Central memory CD8-positive, alpha-beta T cell (primary cell): ENCODE results near the gene ZNF853.
"Not testable (repeated sequence)": the region's sequence is repeated elsewhere in the genome, so short reads cannot be mapped to it uniquely, and the experiment has no call there.

Source experiments
- ATAC-seq: fragments of 150-1000 bp; cut with Tn5 transposase; replicated peaks from 2 replicates; pipeline ENCODE4 v1.10.0; 2022; ENCODE audit warnings: mild to moderate bottlenecking, moderate FRiP score, moderate number of reproducible peaks; ENCODE audit not compliant: poor library complexity, severe bottlenecking; ENCODE audit errors: extremely low read depth
- DNase-seq, 2 donors: peaks; one replicate each; pipeline ENCODE4 v3.0.0; 2021; ENCODE audit warnings: low spot score in 2 of 2
- H3K27ac Mint-ChIP-seq: one replicate; pipeline ENCODE4 v1.8.0; 2022; ENCODE audit warnings: low read depth, mild to moderate bottlenecking, moderate library complexity, mixed read lengths
- H3K27me3 Mint-ChIP-seq: one replicate; pipeline ENCODE4 v1.8.0; 2022; ENCODE audit warnings: mixed read lengths
- H3K36me3 Mint-ChIP-seq: one replicate; pipeline ENCODE4 v1.8.0; 2022; ENCODE audit warnings: mild to moderate bottlenecking, moderate library complexity, mixed read lengths; ENCODE audit not compliant: insufficient read depth
- H3K4me1 Mint-ChIP-seq: one replicate; pipeline ENCODE4 v1.8.0; 2022; ENCODE audit warnings: mixed read lengths
- H3K4me3 Mint-ChIP-seq: one replicate; pipeline ENCODE4 v1.8.0; 2022; ENCODE audit warnings: mild to moderate bottlenecking, moderate library complexity, mixed read lengths
- H3K9me3 Mint-ChIP-seq: one replicate; pipeline ENCODE4 v1.8.0; 2022; ENCODE audit warnings: mixed read lengths

Gene ZNF853

GRCh38 chr7:6585746-6586432, 29.5 kb upstream of the ZNF853 start:
- not testable (repeated sequence) for H3K9me3 Mint-ChIP-seq, H3K27me3 Mint-ChIP-seq, DNase-seq, ATAC-seq, H3K4me3 Mint-ChIP-seq, H3K4me1 Mint-ChIP-seq, H3K27ac Mint-ChIP-seq
- H3K36me3 Mint-ChIP-seq: peaks cover 49% of the 10 kb centered on the region

GRCh38 chr7:6588566-6588965, 26.8 kb upstream of the ZNF853 start:
- Mint-ChIP-seq H3K4me3 (peak overlapping the region; percentile 71), H3K9me3 (no peaks in the 10 kb centered on the region), H3K4me1 (peaks cover 7% of the 10 kb centered on the region), H3K27ac (peak overlapping the region; percentile 32), H3K27me3 (no peaks in the 10 kb centered on the region), H3K36me3 (peaks cover 53% of the 10 kb centered on the region)
- no peak for ATAC-seq
- DNase-seq: no peak

- ATAC-seq (no peak), DNase-seq (no peak)
- Mint-ChIP-seq H3K9me3 (no peaks in the 10 kb centered on the region), H3K27me3 (no peaks in the 10 kb centered on the region), H3K4me3 (peak overlapping the region; percentile 71), H3K27ac (no peak overlapping the region), H3K4me1 (peaks cover 7% of the 10 kb centered on the region), H3K36me3 (peaks cover 56% of the 10 kb centered on the region)
These were observed 26.1 kb upstream of the ZNF853 start for GRCh38 chr7:6589151-6589828.

DNA sequence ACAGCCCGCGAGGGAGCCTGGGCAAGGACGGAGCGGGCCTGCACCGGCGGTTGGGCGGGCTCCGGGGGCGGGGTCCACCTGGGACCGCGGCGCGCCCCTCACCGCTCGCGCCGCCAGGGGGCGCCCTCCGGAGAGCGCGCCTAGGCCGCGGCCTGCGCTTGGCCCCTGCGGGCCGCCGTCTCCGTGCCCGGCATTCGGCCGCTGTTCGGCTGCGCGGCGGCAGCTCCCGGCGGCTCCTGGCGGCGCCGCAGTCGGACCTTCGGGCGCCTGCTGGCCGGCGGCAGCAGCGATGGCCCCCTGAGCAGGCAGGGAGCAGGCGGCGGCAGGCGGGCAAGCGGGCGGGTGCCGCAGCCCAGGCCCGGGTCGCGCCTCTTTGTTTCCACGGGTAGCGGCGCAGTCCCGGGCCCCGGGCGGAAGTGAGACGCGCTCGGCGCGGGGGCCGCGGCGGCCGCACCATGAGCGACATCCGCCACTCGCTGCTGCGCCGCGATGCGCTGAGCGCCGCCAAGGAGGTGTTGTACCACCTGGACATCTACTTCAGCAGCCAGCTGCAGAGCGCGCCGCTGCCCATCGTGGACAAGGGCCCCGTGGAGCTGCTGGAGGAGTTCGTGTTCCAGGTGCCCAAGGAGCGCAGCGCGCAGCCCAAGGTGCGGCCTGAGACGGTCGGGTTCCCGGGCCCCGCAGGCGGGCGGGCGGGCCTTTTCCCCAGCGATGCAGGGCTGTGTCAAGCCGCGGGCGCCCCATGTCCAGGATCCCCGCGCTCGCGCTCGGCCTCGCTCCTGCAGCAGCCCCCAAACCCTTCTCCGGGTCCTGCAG, 25.4 kb upstream of the ZNF853 start, which contains the start of gene INTS15:
Gene INTS15, plus strand, starts transcription at position 193 of the 816 bp plus-strand sequence. Its CDS starts 263 bp downstream, at position 456.
- peak within 1 kb of the TSS; percentile 96 for H3K4me3 Mint-ChIP-seq
- H3K36me3 Mint-ChIP-seq: peaks cover 62% of the 10 kb centered on the region
- no peaks in the 10 kb centered on the region for H3K9me3 Mint-ChIP-seq
- ATAC-seq (peak; percentile 90), DNase-seq (peak; percentile 75 to 79)
- peak within 1 kb of the TSS; percentile 93 for H3K27ac Mint-ChIP-seq
- H3K27me3 Mint-ChIP-seq: no peaks in the 10 kb centered on the region
- peaks cover 7% of the 10 kb centered on the region for H3K4me1 Mint-ChIP-seq

- Mint-ChIP-seq H3K36me3 (peaks cover 65% of the 10 kb centered on the region), H3K27me3 (no peaks in the 10 kb centered on the region), H3K4me1 (peaks cover 7% of the 10 kb centered on the region), H3K4me3 (peak overlapping the region; percentile 96), H3K9me3 (no peaks in the 10 kb centered on the region), H3K27ac (peak overlapping the region; percentile 93)
- no peak for DNase-seq
- no peak for ATAC-seq
These were observed 24.7 kb upstream of the ZNF853 start for GRCh38 chr7:6590645-6591110.

DNA sequence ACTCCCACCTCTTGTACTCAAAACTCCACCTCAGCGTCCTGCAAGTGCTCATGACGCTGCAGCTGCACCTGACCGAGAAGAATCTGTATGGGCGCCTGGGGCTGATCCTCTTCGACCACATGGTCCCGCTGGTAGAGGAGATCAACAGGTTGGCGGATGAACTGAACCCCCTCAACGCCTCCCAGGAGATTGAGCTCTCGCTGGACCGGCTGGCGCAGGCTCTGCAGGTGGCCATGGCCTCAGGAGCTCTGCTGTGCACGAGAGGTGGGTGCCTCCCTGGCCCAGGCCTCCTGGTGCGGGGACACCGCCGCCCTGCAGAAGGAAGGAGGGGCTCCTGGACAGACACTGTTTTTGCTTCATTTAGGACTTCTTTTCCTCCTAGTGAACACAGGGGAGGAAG, 15.3 kb upstream of the ZNF853 start:
- DNase-seq (no peak), ATAC-seq (no peak)
- Mint-ChIP-seq H3K27me3 (no peaks in the 10 kb centered on the region), H3K4me1 (peaks cover 8% of the 10 kb centered on the region), H3K36me3 (peaks cover 69% of the 10 kb centered on the region), H3K4me3 (no peak overlapping the region), H3K9me3 (no peaks in the 10 kb centered on the region), H3K27ac (no peak overlapping the region)

- H3K4me3 Mint-ChIP-seq: no peak overlapping the region
These were observed 11.0 kb upstream of the ZNF853 start for GRCh38 chr7:6604458-6604857.

GRCh38 chr7:6606866-6607583, 8.4 kb upstream of the ZNF853 start:
- peaks cover 12% of the 10 kb centered on the region for H3K4me1 Mint-ChIP-seq
- DNase-seq: no peak
- peaks cover 29% of the 10 kb centered on the region for H3K36me3 Mint-ChIP-seq
- no peak for ATAC-seq
- H3K9me3 Mint-ChIP-seq: no peaks in the 10 kb centered on the region
- H3K4me3 Mint-ChIP-seq: no peak overlapping the region
- H3K27me3 Mint-ChIP-seq: no peaks in the 10 kb centered on the region
- H3K27ac Mint-ChIP-seq: no peak overlapping the region

More at GRCh38 chr7:6604458-6604857, 11.0 kb upstream of the ZNF853 start:
- Mint-ChIP-seq H3K9me3 (no peaks in the 10 kb centered on the region), H3K27me3 (no peaks in the 10 kb centered on the region), H3K4me1 (peaks cover 8% of the 10 kb centered on the region), H3K27ac (no peak overlapping the region), H3K36me3 (peaks cover 38% of the 10 kb centered on the region)
- ATAC-seq (no peak), DNase-seq (no peak)

DNA sequence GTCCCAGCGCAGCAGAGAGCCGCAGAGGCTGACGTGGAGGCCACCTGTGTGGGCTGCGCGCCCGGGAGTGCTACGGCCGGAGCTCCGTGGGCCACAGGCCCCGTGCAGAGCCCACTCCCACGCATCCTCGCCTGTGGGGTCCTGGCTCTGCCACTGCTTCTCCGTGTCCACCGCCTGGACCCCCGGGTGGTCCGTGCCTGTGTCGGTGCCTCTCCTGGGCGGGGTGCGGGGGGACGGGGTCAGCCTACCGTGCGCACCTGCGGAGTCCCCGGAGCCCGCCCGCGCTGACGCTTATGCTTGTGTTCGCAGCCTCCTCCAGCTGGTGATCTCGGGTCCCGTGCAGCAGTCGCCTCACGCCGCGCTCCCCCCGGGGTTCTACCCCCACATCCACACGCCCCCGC, 7.8 kb upstream of the ZNF853 start:
- peaks cover 6% of the 10 kb centered on the region for H3K4me1 Mint-ChIP-seq
- ATAC-seq (no peak), DNase-seq (no peak)
- no peak overlapping the region for H3K27ac Mint-ChIP-seq
- no peaks in the 10 kb centered on the region for H3K9me3 Mint-ChIP-seq
- H3K27me3 Mint-ChIP-seq: no peaks in the 10 kb centered on the region
- H3K4me3 Mint-ChIP-seq: no peak overlapping the region
- H3K36me3 Mint-ChIP-seq: peaks cover 26% of the 10 kb centered on the region

GRCh38 chr7:6608081-6608480, 7.3 kb upstream of the ZNF853 start:
- Mint-ChIP-seq H3K9me3 (no peaks in the 10 kb centered on the region), H3K27me3 (no peaks in the 10 kb centered on the region), H3K4me3 (no peak overlapping the region), H3K27ac (no peak overlapping the region), H3K4me1 (peaks cover 6% of the 10 kb centered on the region), H3K36me3 (peaks cover 23% of the 10 kb centered on the region)
- no peak for DNase-seq
- no peak for ATAC-seq

GRCh38 chr7:6608794-6609193, 6.6 kb upstream of the ZNF853 start:
- peaks cover 18% of the 10 kb centered on the region for H3K36me3 Mint-ChIP-seq
- no peak overlapping the region for H3K27ac Mint-ChIP-seq
- ATAC-seq: no peak

DNA sequence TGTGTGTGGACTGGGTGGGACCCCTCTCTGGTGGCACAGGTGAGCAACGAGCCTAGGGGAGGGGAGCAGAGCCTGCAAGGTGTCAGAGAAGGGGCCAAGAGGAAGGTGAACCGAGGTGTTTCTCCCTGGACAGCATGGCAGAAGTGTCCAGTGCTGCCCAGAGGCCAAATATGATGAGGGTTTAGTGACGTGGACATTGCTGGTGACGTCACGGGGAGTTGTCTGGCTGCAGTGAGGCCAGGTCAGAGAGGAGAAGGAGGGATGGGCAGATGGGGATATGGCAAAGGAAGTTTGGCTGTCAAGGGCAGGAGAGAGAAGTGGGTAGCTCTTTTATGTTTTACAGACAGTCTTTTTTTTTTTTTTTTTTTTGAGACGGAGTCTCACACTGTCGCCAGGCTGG, 2.6 kb upstream of the ZNF853 start:
- Mint-ChIP-seq H3K4me1 (peaks cover 17% of the 10 kb centered on the region), H3K9me3 (no peaks in the 10 kb centered on the region), H3K36me3 (peaks cover 5% of the 10 kb centered on the region), H3K27ac (no peak overlapping the region), H3K27me3 (no peaks in the 10 kb centered on the region), H3K4me3 (peak overlapping the region; percentile 29)
- no peak for ATAC-seq
- DNase-seq: no peak

More at GRCh38 chr7:6608794-6609193, 6.6 kb upstream of the ZNF853 start:
- DNase-seq: no peak
- Mint-ChIP-seq H3K4me1 (peaks cover 6% of the 10 kb centered on the region), H3K4me3 (no peak overlapping the region), H3K27me3 (no peaks in the 10 kb centered on the region), H3K9me3 (no peaks in the 10 kb centered on the region)
